Vagina (tissue), 2 donors: ENCODE results near the gene GFRA1.

Experiments
- POLR2A ChIP-seq, 2 donors: fragments of 450-650 bp; IDR thresholded peaks; one replicate each; pipeline ENCODE4 v1.6.1; 2017; ENCODE audit warnings: antibody characterized with exemption in 2 of 2, mild to moderate bottlenecking in 2 of 2, moderate library complexity in 2 of 2
- TF ChIP-seq, protein P1 (sequence below), 3 experiments: fragments of 450-650 bp in 2 of 3; fragments of 200-600 bp in 1 of 3; sonication (generic) in 1 of 3; IDR thresholded peaks; one replicate each; pipeline ENCODE4 v1.5.1; 2017 to 2019; ENCODE audit warnings: antibody characterized with exemption in 3 of 3, mild to moderate bottlenecking in 2 of 3, moderate library complexity in 2 of 3

DNA sequence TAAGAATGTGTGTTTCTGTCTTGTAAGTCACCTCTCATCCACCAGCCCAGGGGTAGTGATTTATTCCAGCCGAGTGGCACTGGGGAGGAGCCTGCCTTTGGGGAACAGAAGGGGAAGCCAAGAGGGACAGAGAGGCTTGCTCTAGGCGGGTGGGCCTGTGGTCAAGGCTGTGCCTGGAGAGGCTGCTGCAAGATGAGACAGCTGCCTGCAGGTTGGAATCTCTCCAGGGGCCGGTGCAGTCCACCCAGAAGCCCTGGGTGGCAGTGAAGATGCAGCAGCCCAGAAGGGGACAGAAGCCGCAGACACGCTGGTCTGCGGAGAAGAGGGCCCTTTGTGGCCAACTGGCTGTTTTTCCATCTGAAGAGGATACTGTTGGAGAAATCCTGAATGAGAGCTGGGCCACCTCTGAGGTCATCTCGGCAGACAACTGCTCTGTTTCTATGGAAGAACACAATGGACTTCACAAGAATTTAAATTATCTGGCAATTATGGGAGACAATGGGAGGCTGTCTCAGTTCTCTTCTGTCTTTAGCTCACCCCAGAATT is 175.7 kb downstream of the GFRA1 start:
- TF ChIP-seq, protein P1, sequence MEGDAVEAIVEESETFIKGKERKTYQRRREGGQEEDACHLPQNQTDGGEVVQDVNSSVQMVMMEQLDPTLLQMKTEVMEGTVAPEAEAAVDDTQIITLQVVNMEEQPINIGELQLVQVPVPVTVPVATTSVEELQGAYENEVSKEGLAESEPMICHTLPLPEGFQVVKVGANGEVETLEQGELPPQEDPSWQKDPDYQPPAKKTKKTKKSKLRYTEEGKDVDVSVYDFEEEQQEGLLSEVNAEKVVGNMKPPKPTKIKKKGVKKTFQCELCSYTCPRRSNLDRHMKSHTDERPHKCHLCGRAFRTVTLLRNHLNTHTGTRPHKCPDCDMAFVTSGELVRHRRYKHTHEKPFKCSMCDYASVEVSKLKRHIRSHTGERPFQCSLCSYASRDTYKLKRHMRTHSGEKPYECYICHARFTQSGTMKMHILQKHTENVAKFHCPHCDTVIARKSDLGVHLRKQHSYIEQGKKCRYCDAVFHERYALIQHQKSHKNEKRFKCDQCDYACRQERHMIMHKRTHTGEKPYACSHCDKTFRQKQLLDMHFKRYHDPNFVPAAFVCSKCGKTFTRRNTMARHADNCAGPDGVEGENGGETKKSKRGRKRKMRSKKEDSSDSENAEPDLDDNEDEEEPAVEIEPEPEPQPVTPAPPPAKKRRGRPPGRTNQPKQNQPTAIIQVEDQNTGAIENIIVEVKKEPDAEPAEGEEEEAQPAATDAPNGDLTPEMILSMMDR (IDR thresholded peaks at IDR 0.05), result no peak
- no peak for TF ChIP-seq POLR2A (IDR thresholded peaks at IDR 0.05)
